Subcutaneous adipose tissue (tissue), 4 donors: ENCODE results near the gene SCAMP4. TPM values are rescaled to one million over a fixed set of nuclear protein-coding genes. Genes with fewer than 3 reads are reported as not detected.

Source experiments
- total RNA-seq, 4 donors: library from RNA; depleted of rRNA; stranded (reverse); fragments of >200 nt; gene quantifications; one replicate each; pipeline ENCODE4 v1.1.0, GENCODE V29; 2016
- TF ChIP-seq, protein P1 (sequence below): fragments of 450-650 bp; IDR thresholded peaks from one replicate; pipeline ENCODE4 v1.5.1; 2016; ENCODE audit warnings: low read depth, mild to moderate bottlenecking, control low read depth, antibody characterized with exemption, moderate library complexity

Gene SCAMP4
- total RNA-seq, 4 donors from 2014 or later: 20.9 to 45.8 (median 42.4) TPM

DNA sequence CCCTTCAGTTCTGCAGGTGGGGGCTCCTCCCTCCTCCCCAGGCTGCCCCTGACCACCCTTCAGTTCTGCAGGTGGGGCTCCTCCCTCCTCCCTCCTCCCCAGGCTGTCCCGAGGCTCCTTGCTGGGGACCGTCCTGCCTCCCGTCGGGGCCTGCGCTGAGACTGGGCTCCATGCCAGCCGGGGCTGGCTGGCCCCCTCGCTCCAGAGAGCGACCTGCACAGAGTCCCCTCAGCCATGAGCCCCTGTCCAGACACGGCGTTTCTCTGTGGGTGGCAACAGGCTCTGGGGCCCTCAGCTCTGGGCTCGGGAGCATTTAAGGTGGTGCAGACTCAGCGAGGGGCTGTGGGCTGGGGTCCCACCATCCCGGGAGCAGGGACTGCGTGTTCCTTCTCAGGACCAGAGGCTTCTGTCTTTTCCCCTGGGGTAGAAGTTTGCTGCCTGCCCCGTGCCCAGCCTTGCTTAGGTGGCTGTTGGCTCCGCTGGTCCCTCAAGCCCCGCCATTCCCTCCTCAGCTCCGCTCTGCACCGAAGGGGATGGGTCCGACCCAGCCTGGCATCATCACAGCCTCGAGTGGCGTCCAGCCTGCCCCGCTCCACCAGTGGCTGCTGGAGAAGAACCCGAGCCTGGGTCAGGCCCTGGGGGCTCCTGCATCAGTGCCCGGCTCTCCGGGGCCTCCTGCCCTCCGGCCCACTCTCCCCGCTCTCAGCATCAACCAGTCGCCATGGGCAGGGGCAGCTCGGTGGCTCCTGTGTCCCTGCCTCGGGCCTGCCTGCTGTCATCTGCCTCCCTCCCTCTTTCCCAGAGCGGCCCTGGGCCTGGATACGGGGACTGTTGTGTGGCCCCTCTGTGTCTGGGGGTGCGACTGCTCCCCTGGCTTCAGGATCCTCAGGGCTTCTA is 63.3 kb downstream of the SCAMP4 start:
- TF ChIP-seq, protein P1, sequence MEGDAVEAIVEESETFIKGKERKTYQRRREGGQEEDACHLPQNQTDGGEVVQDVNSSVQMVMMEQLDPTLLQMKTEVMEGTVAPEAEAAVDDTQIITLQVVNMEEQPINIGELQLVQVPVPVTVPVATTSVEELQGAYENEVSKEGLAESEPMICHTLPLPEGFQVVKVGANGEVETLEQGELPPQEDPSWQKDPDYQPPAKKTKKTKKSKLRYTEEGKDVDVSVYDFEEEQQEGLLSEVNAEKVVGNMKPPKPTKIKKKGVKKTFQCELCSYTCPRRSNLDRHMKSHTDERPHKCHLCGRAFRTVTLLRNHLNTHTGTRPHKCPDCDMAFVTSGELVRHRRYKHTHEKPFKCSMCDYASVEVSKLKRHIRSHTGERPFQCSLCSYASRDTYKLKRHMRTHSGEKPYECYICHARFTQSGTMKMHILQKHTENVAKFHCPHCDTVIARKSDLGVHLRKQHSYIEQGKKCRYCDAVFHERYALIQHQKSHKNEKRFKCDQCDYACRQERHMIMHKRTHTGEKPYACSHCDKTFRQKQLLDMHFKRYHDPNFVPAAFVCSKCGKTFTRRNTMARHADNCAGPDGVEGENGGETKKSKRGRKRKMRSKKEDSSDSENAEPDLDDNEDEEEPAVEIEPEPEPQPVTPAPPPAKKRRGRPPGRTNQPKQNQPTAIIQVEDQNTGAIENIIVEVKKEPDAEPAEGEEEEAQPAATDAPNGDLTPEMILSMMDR: no peak

DNA sequence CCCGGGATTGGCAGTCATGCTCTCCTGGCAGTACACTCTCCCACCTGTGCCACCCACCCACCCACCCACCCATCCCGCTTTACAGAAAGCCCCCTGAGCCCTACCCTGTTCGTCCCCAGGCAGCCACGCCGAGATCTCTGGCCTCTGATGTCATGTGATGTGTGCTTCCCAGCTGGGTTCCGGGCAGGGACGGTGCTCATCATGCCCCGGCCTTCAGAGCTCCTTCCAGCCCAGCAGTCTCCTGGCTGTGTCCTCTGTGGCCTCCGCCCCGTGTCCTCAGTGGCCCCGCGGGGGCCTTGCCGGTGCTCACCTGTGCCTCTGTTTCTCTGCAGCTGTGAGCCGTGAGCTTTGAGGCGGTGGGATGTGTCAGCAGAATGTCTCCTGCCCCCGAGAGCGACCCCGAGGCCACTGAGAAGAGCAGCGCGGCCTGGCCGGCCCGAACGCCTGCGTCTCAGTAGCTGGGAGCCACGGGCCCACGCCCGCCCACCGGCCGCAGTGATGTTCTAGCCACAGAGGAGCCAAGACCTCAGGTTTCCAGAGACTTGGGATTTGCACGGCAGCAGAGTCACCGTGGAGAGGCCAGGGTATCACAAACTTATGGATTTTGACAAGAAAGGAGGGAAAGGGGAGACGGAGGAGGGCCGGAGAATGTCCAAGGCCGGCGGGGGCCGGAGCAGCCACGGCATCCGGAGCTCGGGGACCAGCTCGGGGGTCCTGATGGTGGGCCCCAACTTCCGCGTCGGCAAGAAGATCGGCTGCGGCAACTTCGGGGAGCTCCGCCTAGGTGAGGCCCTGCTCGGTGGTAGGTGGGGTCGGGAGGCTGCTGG is 64.2 kb downstream of the SCAMP4 start:
- TF ChIP-seq, protein P1: no peak

DNA sequence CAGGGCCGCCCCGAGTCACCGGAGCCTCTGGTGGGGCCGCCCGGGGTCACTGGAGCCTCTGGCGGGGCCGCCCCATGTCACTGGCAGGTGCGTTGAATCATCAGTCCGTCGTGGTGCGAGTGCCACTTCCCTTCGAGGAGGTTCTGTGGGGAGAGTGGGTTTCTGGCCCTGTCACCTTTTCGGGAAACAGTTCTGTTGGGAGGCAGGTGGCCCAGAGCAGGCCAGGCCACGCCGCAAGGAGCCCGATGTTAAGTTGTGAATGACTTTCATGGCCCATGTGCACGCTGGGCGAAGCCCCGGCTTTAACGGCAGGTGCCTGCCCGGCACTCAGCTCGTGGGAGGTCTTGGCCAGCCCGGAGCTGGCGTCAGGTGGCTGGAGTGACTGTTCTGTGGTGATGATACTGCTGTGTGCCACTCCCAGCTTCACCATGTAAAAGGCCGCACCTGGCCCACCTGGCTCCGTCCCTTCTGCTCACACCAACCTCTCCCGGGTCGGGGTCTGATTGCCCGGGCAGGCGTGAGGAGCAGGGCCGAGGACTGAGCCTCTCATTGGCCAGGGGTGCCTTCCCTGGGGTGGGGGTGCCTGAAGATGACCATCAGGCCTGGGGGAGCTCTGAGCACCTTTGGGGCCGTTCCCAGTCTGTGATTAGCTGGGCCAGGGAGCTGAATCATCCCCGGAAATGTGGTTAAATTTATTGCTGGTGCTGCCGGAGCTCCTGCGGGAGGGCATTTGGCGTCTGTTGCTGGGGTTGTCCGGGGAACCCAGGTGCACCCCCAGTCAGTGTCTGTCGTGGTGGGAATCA is 65.0 kb downstream of the SCAMP4 start:
- TF ChIP-seq, protein P1: no peak

DNA sequence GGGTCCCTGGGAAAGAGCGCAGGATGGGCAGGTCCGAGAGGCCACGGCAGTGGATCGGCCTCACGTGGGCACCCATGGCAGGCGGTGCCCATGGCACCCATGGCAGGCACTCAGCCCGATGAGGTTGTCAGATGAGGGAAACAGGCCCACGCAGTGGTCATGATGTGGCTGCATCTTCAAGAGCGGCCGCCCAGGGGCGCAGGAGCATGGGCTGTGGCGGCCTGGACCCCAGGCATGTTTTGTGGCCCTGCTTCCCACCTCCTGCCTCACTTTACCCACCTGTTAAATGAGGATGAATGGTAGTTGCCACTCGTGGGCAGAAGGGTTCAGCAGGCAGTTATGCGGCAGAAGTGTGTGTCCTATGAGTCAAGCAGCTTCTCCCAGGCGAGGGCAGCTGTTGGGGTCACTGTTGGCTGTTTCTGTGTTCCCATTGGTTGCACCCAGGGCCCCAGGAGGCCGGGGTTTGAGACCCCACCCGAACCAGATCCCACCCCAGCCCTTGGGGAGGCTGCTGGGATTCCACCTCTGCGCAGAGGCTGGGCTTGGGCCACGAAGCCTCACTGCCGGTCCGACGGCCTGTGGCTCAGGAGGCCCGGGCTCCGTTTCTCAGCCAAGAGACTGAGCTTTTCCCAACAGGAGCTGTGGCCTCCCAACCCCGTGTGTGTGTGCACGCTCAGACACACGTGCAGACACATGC is 65.8 kb downstream of the SCAMP4 start:
- TF ChIP-seq, protein P1: no peak

- TF ChIP-seq, protein P1: no peak
Measured at GRCh38 chr19:1974381-1975161, 69.4 kb downstream of the SCAMP4 start.

DNA sequence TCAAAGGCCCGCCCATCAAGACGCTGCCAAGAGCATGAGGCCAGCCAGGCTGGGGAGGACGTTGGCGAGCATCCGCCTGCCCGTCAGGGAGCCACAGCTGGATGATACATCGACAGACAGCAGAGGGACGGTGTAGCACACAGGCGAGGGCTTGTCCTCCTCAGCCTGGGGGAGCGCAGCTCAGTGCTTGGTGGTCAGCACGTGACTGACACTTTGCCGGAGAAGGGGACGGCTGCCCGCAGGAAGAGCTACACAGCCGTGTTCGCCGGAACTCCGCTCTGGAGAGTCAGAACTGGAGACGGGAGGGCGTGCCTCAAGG is 69.9 kb downstream of the SCAMP4 start:
- TF ChIP-seq, protein P1: no peak
